Kidney (tissue), 14 donors: Measurements from ENCODE around the gene UBE2Z. TPM values are rescaled to one million over a fixed set of nuclear protein-coding genes. Genes with fewer than 3 reads are reported as not detected.

Experiments used
- DNase-seq, 5 donors: peaks; one replicate each; pipeline ENCODE4 v3.0.0-alpha.2; 2013 to 2020
- FAIRE-seq: peaks from 2 replicates; lab custom pipeline; 2012; peaks lifted over from hg19 to GRCh38; lab: Jason Lieb, UNC
- H3K27ac ChIP-seq, 2 donors: one replicate each; pipeline ENCODE4 v1.7.0; 2013; ENCODE audit warnings: low read depth in 2 of 2, low read length in 2 of 2, inconsistent platforms in 1 of 2
- H3K27me3 ChIP-seq: one replicate; pipeline ENCODE4 v1.7.1; 2013; ENCODE audit warnings: low read length, inconsistent platforms; ENCODE audit not compliant: control insufficient read depth, insufficient read depth
- H3K36me3 ChIP-seq, 3 donors: one replicate each; pipeline versions ENCODE4 v1.7.0 to v1.7.1; 2013; ENCODE audit warnings: low read length in 3 of 3, control low read depth in 1 of 3, inconsistent platforms in 1 of 3; ENCODE audit not compliant: insufficient read depth in 3 of 3, control insufficient read depth in 2 of 3
- H3K4me1 ChIP-seq, 3 donors: one replicate each; pipeline versions ENCODE4 v1.7.0 to v1.7.1; 2013; ENCODE audit warnings: low read length in 3 of 3, inconsistent platforms in 1 of 3, low read depth in 1 of 3; ENCODE audit not compliant: control insufficient read depth in 2 of 3, insufficient read depth in 2 of 3
- H3K4me3 ChIP-seq, 3 donors: one replicate each; pipeline versions ENCODE4 v1.7.0 to v1.8.1; 2013; ENCODE audit warnings: low read length in 3 of 3, control low read depth in 1 of 3, inconsistent platforms in 1 of 3
- H3K9ac ChIP-seq, 3 donors: one replicate each; pipeline versions ENCODE4 v1.7.0 to v1.7.1; 2013; ENCODE audit warnings: low read length in 3 of 3, control low read depth in 1 of 3, inconsistent platforms in 1 of 3
- H3K9me3 ChIP-seq, 3 donors: one replicate each; pipeline versions ENCODE4 v1.7.0 to v1.7.1; 2013; ENCODE audit warnings: low read length in 3 of 3, control low read depth in 1 of 3, inconsistent platforms in 1 of 3; ENCODE audit not compliant: control insufficient read depth in 2 of 3, insufficient read depth in 1 of 3
- CTCF ChIP-seq: IDR thresholded peaks from 3 replicates; pipeline ENCODE4 v1.5.1; 2012; ENCODE audit warnings: mild to moderate bottlenecking, moderate library complexity, borderline replicate concordance; ENCODE audit not compliant: insufficient read depth; ENCODE audit errors: extremely low read depth
- intact Hi-C: fragments of 100-400 bp; cut with DNase I; formaldehyde crosslinking; loops from one replicate; pipeline ENCODE4 v1.11.1; 2022
- polyA plus RNA-seq: library from polyadenylated mRNA; stranded (reverse); fragments of 350-450 nt; fragmentation: Illumina TruSeq; extraction: RNeasy Lipid Tissue Mini Kit (QIAGEN cat#74804); gene quantifications from one replicate; pipeline ENCODE4 v1.2.3, GENCODE V29; 2014; ENCODE audit warnings: low read depth, low replicate concordance; ENCODE audit not compliant: insufficient read depth
- total RNA-seq: library from RNA; stranded (reverse); fragmentation: NEBNext Ultra II Directional; extraction: Animal tissue kit (Norgen Biotek cat#: 25700); gene quantifications from one replicate; pipeline ENCODE4 v1.2.1, GENCODE V29; 2021
- donor health status: control.
- donor health status: control.
- donor health status: control.
- donor health status: control.
- donor health status: control.
- donor health status: DM: yes; HTN: yes; CAD: no.
- donor health status: Normal renal cell carcinoma (clear cell type).

Gene UBE2Z
- total and polyA plus RNA-seq, 2 donors from 2014 or later, result 47.5 to 86.7 TPM

GRCh38 chr17:48960834-48961515 is 52.8 kb downstream of the UBE2Z start:
- Histone ChIP-seq H3K27ac (no peak overlapping the region), H3K4me1 (no peaks in the 10 kb centered on the region), H3K36me3 (no peaks in the 10 kb centered on the region), H3K9ac (no peak overlapping the region), H3K4me3 (no peak overlapping the region), H3K9me3 (no peaks in the 10 kb centered on the region), H3K27me3 (no peaks in the 10 kb centered on the region)
- no peak for FAIRE-seq
- no peak for TF ChIP-seq CTCF
- no peak for DNase-seq
- intact Hi-C loops, result no loop called here

GRCh38 chr17:48961516-48962233 is 53.5 kb downstream of the UBE2Z start:
- H3K27ac ChIP-seq, result no peak overlapping the region
- TF ChIP-seq CTCF, result no peak
- no peaks in the 10 kb centered on the region for H3K4me1 ChIP-seq
- DNase-seq (peak in 2 of 5 donors; percentile 37 to 40), FAIRE-seq (no peak)
- no peaks in the 10 kb centered on the region for H3K9me3 ChIP-seq
- no peaks in the 10 kb centered on the region for H3K27me3 ChIP-seq
- intact Hi-C loops, result no loop called here
- no peak overlapping the region for H3K4me3 ChIP-seq
- no peak overlapping the region for H3K9ac ChIP-seq
- H3K36me3 ChIP-seq, result no peaks in the 10 kb centered on the region

GRCh38 chr17:48970224-48970623 is 62.0 kb downstream of the UBE2Z start:
- Histone ChIP-seq H3K9ac (no peak overlapping the region), H3K4me3 (no peak overlapping the region), H3K4me1 (no peaks in the 10 kb centered on the region), H3K36me3 (no peaks in the 10 kb centered on the region), H3K9me3 (no peaks in the 10 kb centered on the region), H3K27me3 (no peaks in the 10 kb centered on the region), H3K27ac (no peak overlapping the region)
- FAIRE-seq, result no peak
- no peak for TF ChIP-seq CTCF
- intact Hi-C loops, result no loop called here
- no peak for DNase-seq
